Prostate gland (tissue), 2 donors: ENCODE data around the gene FKBP5.
"Not testable (repeated sequence)": the region's sequence is repeated elsewhere in the genome, so short reads cannot be mapped to it uniquely, and the experiment has no call there.

Experiments
- POLR2A ChIP-seq: fragments of 450-650 bp; IDR thresholded peaks from one replicate; pipeline ENCODE4 v1.6.1; 2016; ENCODE audit warnings: antibody characterized with exemption, mild to moderate bottlenecking
- TF ChIP-seq, protein P1 (sequence below), 4 experiments: fragments of 200-600 bp in 2 of 4; fragments of 450-650 bp in 2 of 4; sonication (generic) in 2 of 4; IDR thresholded peaks; 1 replicate in 3 of 4; 2 replicates in 1 of 4; pipeline ENCODE4 v1.5.1; 2016 to 2019; ENCODE audit warnings: antibody characterized with exemption in 4 of 4, mild to moderate bottlenecking in 2 of 4, moderate library complexity in 2 of 4

- TF ChIP-seq, protein P1, sequence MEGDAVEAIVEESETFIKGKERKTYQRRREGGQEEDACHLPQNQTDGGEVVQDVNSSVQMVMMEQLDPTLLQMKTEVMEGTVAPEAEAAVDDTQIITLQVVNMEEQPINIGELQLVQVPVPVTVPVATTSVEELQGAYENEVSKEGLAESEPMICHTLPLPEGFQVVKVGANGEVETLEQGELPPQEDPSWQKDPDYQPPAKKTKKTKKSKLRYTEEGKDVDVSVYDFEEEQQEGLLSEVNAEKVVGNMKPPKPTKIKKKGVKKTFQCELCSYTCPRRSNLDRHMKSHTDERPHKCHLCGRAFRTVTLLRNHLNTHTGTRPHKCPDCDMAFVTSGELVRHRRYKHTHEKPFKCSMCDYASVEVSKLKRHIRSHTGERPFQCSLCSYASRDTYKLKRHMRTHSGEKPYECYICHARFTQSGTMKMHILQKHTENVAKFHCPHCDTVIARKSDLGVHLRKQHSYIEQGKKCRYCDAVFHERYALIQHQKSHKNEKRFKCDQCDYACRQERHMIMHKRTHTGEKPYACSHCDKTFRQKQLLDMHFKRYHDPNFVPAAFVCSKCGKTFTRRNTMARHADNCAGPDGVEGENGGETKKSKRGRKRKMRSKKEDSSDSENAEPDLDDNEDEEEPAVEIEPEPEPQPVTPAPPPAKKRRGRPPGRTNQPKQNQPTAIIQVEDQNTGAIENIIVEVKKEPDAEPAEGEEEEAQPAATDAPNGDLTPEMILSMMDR (IDR thresholded peaks at IDR 0.05) = not testable (repeated sequence)
- TF ChIP-seq POLR2A = not testable (repeated sequence)
These were observed 15.4 kb downstream of the FKBP5 start for GRCh38 chr6:35673284-35673666.
